Renal cortex interstitium (tissue), 15 donors: ENCODE data around the gene PDE4D. TPM values are rescaled to one million over a fixed set of nuclear protein-coding genes. Genes with fewer than 3 reads are reported as not detected.
A peak's percentile ranks its signal among the peaks of the same experiment; 100 is the strongest.

Source experiments
- DNase-seq, 11 donors: peaks; one replicate each; pipeline ENCODE4 v3.0.0-alpha.2; 2013; ENCODE audit warnings: low read depth in 9 of 11, low spot score in 4 of 11; ENCODE audit errors: extremely low read depth in 1 of 11
- long read RNA-seq, 16 experiments: transcript quantifications; one replicate each; lab custom pipeline, GENCODE V29; 2026
- polyA plus RNA-seq, 3 donors: library from polyadenylated mRNA; unstranded; fragments of 120-200 nt; gene quantifications; one replicate each; pipeline ENCODE4 v1.2.1, GENCODE V29; 2013; ENCODE audit not compliant: insufficient read length in 3 of 3

PDE4D gene
- polyA plus RNA-seq = 10 to 100 TPM; 18.6 to 43.9 (median 21.4) TPM
- long read RNA-seq, donor 1, partial matches to known transcripts = 0 of 1 reads
- long read RNA-seq, donor 1, other reads (novel, unspliced or antisense) = 0 of 1 reads
- long read RNA-seq, donor 2, partial matches to known transcripts = 0 of 2 reads
- long read RNA-seq, donor 2, other reads (novel, unspliced or antisense) = 0 of 2 reads
- long read RNA-seq, donor 3, partial matches to known transcripts = 0 of 1 reads
- long read RNA-seq, donor 3, other reads (novel, unspliced or antisense) = 0 of 1 reads
- long read RNA-seq, donor 4, partial matches to known transcripts = 0 of 1 reads
- long read RNA-seq, donor 4, other reads (novel, unspliced or antisense) = 0 of 1 reads
- long read RNA-seq, donor 5 = 0 reads
- long read RNA-seq, donor 6, partial matches to known transcripts = 0 of 1 reads
- long read RNA-seq, donor 6, other reads (novel, unspliced or antisense) = 0 of 1 reads
- long read RNA-seq, donor 7, partial matches to known transcripts = 0 of 1 reads
- long read RNA-seq, donor 7, other reads (novel, unspliced or antisense) = 0 of 1 reads
- long read RNA-seq, donor 8 = 0 reads
- long read RNA-seq, donor 9, partial matches to known transcripts = 0 of 1 reads
- long read RNA-seq, donor 9, other reads (novel, unspliced or antisense) = 0 of 1 reads
- long read RNA-seq, donor 10 = 0 reads
- long read RNA-seq, donor 11 = 0 reads
- long read RNA-seq, donor 12 = 0 reads
- long read RNA-seq, donor 13 = 0 reads
- long read RNA-seq, donor 14, partial matches to known transcripts = 0 of 3 reads
- long read RNA-seq, donor 14, other reads (novel, unspliced or antisense) = 0 of 3 reads
- long read RNA-seq, donor 15, partial matches to known transcripts = 0 of 1 reads
- long read RNA-seq, donor 15, other reads (novel, unspliced or antisense) = 0 of 1 reads
- long read RNA-seq, donor 16, partial matches to known transcripts = 0 of 1 reads
- long read RNA-seq, donor 16, other reads (novel, unspliced or antisense) = 0 of 1 reads

- DNase-seq = peak; percentile 46 to 74 (median 63)
Observed at GRCh38 chr5:59893429-59894227, at the start of gene PDE4D. Gene PDE4D (minus strand): TSS chr5:59893726.

GRCh38 chr5:59937633-59938032 lies 44.1 kb upstream of the PDE4D start:
- DNase-seq = no peak

GRCh38 chr5:59923465-59923864 lies 29.9 kb upstream of the PDE4D start:
- no peak for DNase-seq

- DNase-seq = no peak
Observed at GRCh38 chr5:59922220-59922619, 28.7 kb upstream of the PDE4D start.

- DNase-seq = no peak
Observed at GRCh38 chr5:59921816-59922215, 28.3 kb upstream of the PDE4D start.

GRCh38 chr5:59919484-59919883 lies 26.0 kb upstream of the PDE4D start:
- DNase-seq = no peak

- no peak for DNase-seq
Observed at GRCh38 chr5:59917121-59917520, 23.6 kb upstream of the PDE4D start.

- no peak for DNase-seq
Observed at GRCh38 chr5:59905188-59905587, 11.7 kb upstream of the PDE4D start.

- DNase-seq = no peak
Observed at GRCh38 chr5:59897075-59897474, 3.5 kb upstream of the PDE4D start.

- no peak for DNase-seq
Observed at GRCh38 chr5:59891962-59892643, 1.4 kb downstream of the PDE4D start.

GRCh38 chr5:59887274-59887673 lies 6.3 kb downstream of the PDE4D start:
- DNase-seq = no peak

GRCh38 chr5:59874675-59875074 lies 18.9 kb downstream of the PDE4D start:
- DNase-seq = no peak

- no peak for DNase-seq
Observed at GRCh38 chr5:59873113-59873512, 20.4 kb downstream of the PDE4D start.

GRCh38 chr5:59866661-59867060 lies 26.9 kb downstream of the PDE4D start:
- no peak for DNase-seq

- DNase-seq = no peak
Observed at GRCh38 chr5:59864718-59865117, 28.8 kb downstream of the PDE4D start.

GRCh38 chr5:59863777-59864176 lies 29.7 kb downstream of the PDE4D start:
- DNase-seq = no peak

GRCh38 chr5:59856358-59856757 lies 37.2 kb downstream of the PDE4D start:
- no peak for DNase-seq

- DNase-seq = no peak
Observed at GRCh38 chr5:59850766-59851165, 42.8 kb downstream of the PDE4D start.

GRCh38 chr5:59847586-59847985 lies 45.9 kb downstream of the PDE4D start:
- DNase-seq = no peak
